H1 (cell line): ENCODE measurements around the gene PLEK. TPM values are rescaled to one million over a fixed set of nuclear protein-coding genes. Genes with fewer than 3 reads are reported as not detected.

Source experiments
- CTCF ChIA-PET: fragments of 300-600 bp; sonication (Branson Sonifier 250); formaldehyde crosslinking; loops from one replicate; lab custom pipeline; 2021; ENCODE audit not compliant: partially characterized antibody; lab: Charles Lee
- POLR2A ChIA-PET: fragments of 300-600 bp; sonication (Branson Sonifier 250); formaldehyde crosslinking; loops from one replicate; lab custom pipeline; 2021; ENCODE audit warnings: inconsistent platforms; ENCODE audit not compliant: partially characterized antibody; lab: Charles Lee
- DNase-seq, 2 experiments: peaks; one replicate each; pipeline versions ENCODE4 v3.0.0 to v3.0.0-alpha.2; 2010 to 2022; ENCODE audit warnings: low spot score in 2 of 2, low read depth in 1 of 2, mixed read lengths in 1 of 2
- FAIRE-seq: peaks from 2 replicates; lab custom pipeline; 2011; peaks lifted over from hg19 to GRCh38; lab: Jason Lieb, UNC
- H2AFZ ChIP-seq: 2 replicates; pipeline ENCODE4 v1.8.1; 2012; ENCODE audit warnings: low read length, inconsistent platforms
- H2AK5ac ChIP-seq: 2 replicates; pipeline ENCODE4 v1.6.1; 2013; ENCODE audit warnings: low read depth, low read length
- H2BK120ac ChIP-seq: replicated peaks from 2 replicates; pipeline ENCODE3; 2013; ENCODE audit warnings: low read depth, low read length, inconsistent platforms
- H2BK12ac ChIP-seq: 2 replicates; pipeline ENCODE4 v1.6.1; 2013; ENCODE audit warnings: low read depth, low read length
- H2BK15ac ChIP-seq: 2 replicates; pipeline ENCODE4 v1.6.1; 2013; ENCODE audit warnings: low read length
- H2BK20ac ChIP-seq: 2 replicates; pipeline ENCODE4 v1.6.1; 2013; ENCODE audit warnings: low read length
- H2BK5ac ChIP-seq: 2 replicates; pipeline ENCODE4 v1.6.1; 2013; ENCODE audit warnings: low read depth, low read length
- H3K14ac ChIP-seq: 2 replicates; pipeline ENCODE4 v1.6.1; 2013; ENCODE audit warnings: inconsistent platforms; ENCODE audit not compliant: insufficient read length
- H3K18ac ChIP-seq: 2 replicates; pipeline ENCODE4 v1.6.1; 2013; ENCODE audit warnings: low read length; ENCODE audit errors: extremely low read depth
- H3K23ac ChIP-seq: 2 replicates; pipeline ENCODE4 v1.6.1; 2013; ENCODE audit warnings: inconsistent platforms; ENCODE audit not compliant: insufficient read length
- H3K23me2 ChIP-seq: 2 replicates; pipeline ENCODE4 v1.6.1; 2013; ENCODE audit warnings: low read depth, low read length
- H3K27ac ChIP-seq: 2 replicates; pipeline ENCODE4 v1.6.1; 2011; ENCODE audit warnings: low read depth, low read length, inconsistent platforms
- H3K27me3 ChIP-seq, 4 experiments: replicated peaks in 1 of 4; 1 replicate in 1 of 4; 2 replicates in 3 of 4; pipeline versions ENCODE4 v1.6.1 to v1.8.1; 2011 to 2013; ENCODE audit warnings: low read length in 3 of 4, mild to moderate bottlenecking in 3 of 4, inconsistent platforms in 2 of 4, mixed read lengths in 2 of 4, moderate library complexity in 1 of 4; ENCODE audit not compliant: control insufficient read depth in 3 of 4, insufficient read depth in 3 of 4; ENCODE audit errors: extremely low read depth in 1 of 4
- H3K36me3 ChIP-seq, 4 experiments: 2 replicates each; pipeline versions ENCODE4 v1.6.1 to v1.8.1; 2011 to 2013; ENCODE audit warnings: mild to moderate bottlenecking in 4 of 4, low read length in 3 of 4, moderate library complexity in 2 of 4, control low read depth in 1 of 4, inconsistent platforms in 1 of 4; ENCODE audit not compliant: insufficient read depth in 4 of 4, control insufficient read depth in 2 of 4
- H3K4ac ChIP-seq: replicated peaks from 2 replicates; pipeline ENCODE3; 2013; ENCODE audit warnings: low read length, low read depth, mixed read lengths, inconsistent platforms; ENCODE audit not compliant: insufficient read length
- H3K4me1 ChIP-seq, 4 experiments: replicated peaks in 1 of 4; 1 replicate in 1 of 4; 2 replicates in 3 of 4; pipeline versions ENCODE4 v1.6.1 to v1.8.1; 2011 to 2013; ENCODE audit warnings: low read length in 3 of 4, inconsistent platforms in 2 of 4, mixed read lengths in 1 of 4; ENCODE audit not compliant: insufficient read depth in 4 of 4, control insufficient read depth in 3 of 4
- H3K4me2 ChIP-seq, 2 experiments: 2 replicates each; pipeline versions ENCODE4 v1.6.1 to v1.8.1; 2011 to 2013; ENCODE audit warnings: low read depth in 2 of 2, low read length in 2 of 2, control low read depth in 1 of 2, inconsistent platforms in 1 of 2, mild to moderate bottlenecking in 1 of 2; ENCODE audit not compliant: insufficient read depth in 1 of 2
- H3K4me3 ChIP-seq, 4 experiments: fragments of 200-600, 300-600 bp in 1 of 4; sonication (generic), shearing (Covaris generic), sonication (Bioruptor Twin) in 1 of 4; 2 replicates each; pipeline versions ENCODE4 v1.5.1 to v1.8.1; 2011 to 2016; ENCODE audit warnings: low read length in 4 of 4, low read depth in 3 of 4, control low read depth in 2 of 4, inconsistent platforms in 2 of 4, mild to moderate bottlenecking in 2 of 4, mixed read lengths in 1 of 4, moderate library complexity in 1 of 4; ENCODE audit not compliant: insufficient read depth in 2 of 4; ENCODE audit errors: extremely low read depth in 1 of 4
- H3K56ac ChIP-seq: replicated peaks from 2 replicates; pipeline ENCODE3; 2013; ENCODE audit warnings: low read depth, mild to moderate bottlenecking, mixed read lengths, low read length, inconsistent platforms; ENCODE audit not compliant: insufficient read length
- H3K79me1 ChIP-seq: 2 replicates; pipeline ENCODE4 v1.6.1; 2013; ENCODE audit warnings: low read depth, low read length, control low read depth
- H3K79me2 ChIP-seq, 2 experiments: 2 replicates each; pipeline versions ENCODE4 v1.6.1 to v1.8.1; 2012 to 2013; ENCODE audit warnings: low read length in 2 of 2, mild to moderate bottlenecking in 2 of 2, inconsistent platforms in 1 of 2; ENCODE audit not compliant: insufficient read depth in 2 of 2, control insufficient read depth in 1 of 2
- H3K9ac ChIP-seq, 4 experiments: replicated peaks in 1 of 4; 1 replicate in 1 of 4; 2 replicates in 3 of 4; pipeline versions ENCODE4 v1.6.1 to v1.8.1; 2011 to 2013; ENCODE audit warnings: low read depth in 3 of 4, low read length in 3 of 4, control low read depth in 2 of 4, mild to moderate bottlenecking in 2 of 4, moderate library complexity in 2 of 4, inconsistent platforms in 1 of 4; ENCODE audit errors: extremely low read depth in 1 of 4
- H3K9me3 ChIP-seq, 2 experiments: 2 replicates each; pipeline versions ENCODE4 v1.6.1 to v1.8.1; 2012 to 2013; ENCODE audit warnings: mild to moderate bottlenecking in 2 of 2, moderate library complexity in 2 of 2, control low read depth in 1 of 2, inconsistent platforms in 1 of 2, low read depth in 1 of 2, low read length in 1 of 2, mixed read lengths in 1 of 2; ENCODE audit not compliant: insufficient read depth in 2 of 2
- H4K20me1 ChIP-seq, 2 experiments: replicated peaks in 1 of 2; 2 replicates each; pipeline versions ENCODE3 to v1.8.1; 2011 to 2013; ENCODE audit warnings: inconsistent platforms in 2 of 2, low read length in 2 of 2, mild to moderate bottlenecking in 1 of 2; ENCODE audit not compliant: insufficient read depth in 2 of 2, control insufficient read depth in 1 of 2
- H4K5ac ChIP-seq: 2 replicates; pipeline ENCODE4 v1.6.1; 2013; ENCODE audit warnings: low read length, low read depth, mixed read lengths, inconsistent platforms; ENCODE audit not compliant: insufficient read length
- H4K8ac ChIP-seq: 2 replicates; pipeline ENCODE4 v1.8.0; 2013; ENCODE audit warnings: mild to moderate bottlenecking, moderate library complexity, low read length, inconsistent platforms; ENCODE audit not compliant: insufficient read depth; ENCODE audit errors: extremely low read depth
- H4K91ac ChIP-seq: replicated peaks from 2 replicates; pipeline ENCODE3; 2013; ENCODE audit warnings: low read length, mixed read lengths, inconsistent platforms; ENCODE audit not compliant: insufficient read length
- ASH2L ChIP-seq: fragments of 200-600, 300-600 bp; sonication (generic); IDR thresholded peaks from one replicate; pipeline ENCODE4 v1.7.1; 2017; ENCODE audit warnings: low read length
- CREB1 ChIP-seq: IDR thresholded peaks from 2 replicates; pipeline ENCODE4 v1.6.1; 2012; ENCODE audit warnings: inconsistent platforms
- EGR1 ChIP-seq: IDR thresholded peaks from 2 replicates; pipeline ENCODE4 v1.6.1; 2011; ENCODE audit warnings: low read depth, low read length, borderline replicate concordance
- FOSL1 ChIP-seq: IDR thresholded peaks from 2 replicates; pipeline ENCODE4 v1.6.1; 2011; ENCODE audit warnings: mild to moderate bottlenecking, low read depth, low read length, moderate library complexity; ENCODE audit not compliant: insufficient read depth
- GABPA ChIP-seq: IDR thresholded peaks from 2 replicates; pipeline ENCODE4 v1.6.1; 2011; ENCODE audit warnings: mild to moderate bottlenecking, low read length, moderate library complexity, borderline replicate concordance; ENCODE audit not compliant: insufficient read depth
- SIN3A ChIP-seq, 2 experiments: IDR thresholded peaks in 1 of 2; conservative IDR thresholded peaks in 1 of 2; 2 replicates each; pipeline ENCODE4 v1.6.1; 2011 to 2012; ENCODE audit warnings: low read length in 2 of 2, improper control_type of control experiment in 1 of 2, low read depth in 1 of 2, mild to moderate bottlenecking in 1 of 2
- TBP ChIP-seq: IDR thresholded peaks from 2 replicates; pipeline ENCODE4 v1.6.1; 2011; ENCODE audit warnings: low read depth, low read length, improper control_type of control experiment
- TCF12 ChIP-seq: IDR thresholded peaks from 2 replicates; pipeline ENCODE4 v1.6.1; 2011; ENCODE audit warnings: low read depth, mild to moderate bottlenecking, low read length
- WGBS, 2 experiments: shearing (Covaris generic) in 1 of 2; methylation state at CpG; one replicate each; pipeline versions ENCODE4 v1.1.6 to v1.1.7; 2013 to 2015; ENCODE audit warnings: low lambda C conversion rate in 2 of 2, mixed read lengths in 2 of 2, inconsistent platforms in 1 of 2, low coverage in 1 of 2, missing lambda C conversion rate in 1 of 2; ENCODE audit not compliant: insufficient replicate concordance in 2 of 2, insufficient coverage in 1 of 2, insufficient read length in 1 of 2; ENCODE audit errors: extremely low coverage in 1 of 2, missing lambda C conversion rate in 1 of 2; 5-methylcytosine and 5-hydroxymethylcytosine counted together
- polyA plus RNA-seq, 7 experiments: library from polyadenylated mRNA; depleted of rRNA in 3 of 7; stranded (reverse) in 5 of 7; unstranded in 2 of 7; fragments of >200 nt in 5 of 7; fragments of 200-250 nt in 2 of 7; gene quantifications; 1 replicate in 5 of 7; 2 replicates in 1 of 7; 4 replicates in 1 of 7; pipeline versions ENCODE4 v1.2.1 to v1.2.3, GENCODE V29; 2011 to 2013; ENCODE audit warnings: missing spikeins in 2 of 7, mixed read lengths in 2 of 7
- total RNA-seq: library from RNA; stranded (reverse); fragmentation: NEBNext Ultra II Directional; extraction: Animal tissue kit (Norgen Biotek cat#: 25700); gene quantifications from 2 replicates; pipeline ENCODE4 v1.2.1, GENCODE V29; 2021
- TF ChIP-seq, protein P1 (sequence below), 3 experiments: IDR thresholded peaks; 1 replicate in 2 of 3; 2 replicates in 1 of 3; pipeline versions ENCODE4 v1.5.1 to v1.6.1; 2011; ENCODE audit warnings: low read length in 3 of 3, mild to moderate bottlenecking in 3 of 3, inconsistent platforms in 2 of 3, low read depth in 1 of 3, moderate library complexity in 1 of 3; ENCODE audit not compliant: insufficient read depth in 1 of 3; ENCODE audit errors: control extremely low read depth in 1 of 3
- TF ChIP-seq, protein P2 (sequence below): IDR thresholded peaks from 2 replicates; pipeline ENCODE4 v1.6.1; 2012; ENCODE audit warnings: low read length, inconsistent platforms

Gene PLEK
- total and polyA plus RNA-seq, 2 of the 8 experiments (the other 6 are each of a cell fraction or from before 2014, with no cell fraction given), result not detected

DNA sequence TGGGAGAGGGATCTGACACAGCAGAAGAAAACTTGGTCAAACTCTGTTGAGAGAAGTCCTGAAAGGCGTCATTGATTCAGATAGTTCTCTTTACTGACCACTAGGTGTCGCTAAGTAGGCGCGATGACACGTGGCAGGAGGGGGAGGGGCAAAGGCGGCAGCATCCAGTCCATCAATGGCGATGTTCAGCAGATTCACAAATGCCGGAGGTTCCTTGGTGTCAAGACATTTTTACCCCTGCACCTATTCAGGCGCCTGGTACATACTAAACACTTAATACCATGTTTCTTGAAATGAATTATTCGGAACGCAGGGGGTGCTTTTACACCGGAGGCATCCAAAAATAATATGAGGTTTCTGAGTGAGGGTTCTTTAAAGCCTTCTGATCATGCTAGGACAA lies 3.0 kb upstream of the PLEK start:
- ChIA-PET POLR2A (no interaction called here), CTCF (interaction anchor here (0.7 to 3.2 kb wide), 8 partner anchors 17 to 87 kb away, joined by 3 to 36 read pairs (median 3); no protein-coding TSS in a partner anchor)
- no peak overlapping the region for H4K8ac ChIP-seq
- H2AK5ac ChIP-seq, result no peak overlapping the region
- no peak overlapping the region for H3K14ac ChIP-seq
- WGBS, 2 experiments, result 31% methylated on average over 12 of the region's 12 CpGs; no CpG with 5 or more reads in 1 of the 2 experiments
- no peak overlapping the region for H2BK5ac ChIP-seq
- H2BK120ac ChIP-seq, result no peak overlapping the region
- H3K79me2 ChIP-seq, result no peaks in the 10 kb centered on the region
- H2BK12ac ChIP-seq, result no peak overlapping the region
- no peaks in the 10 kb centered on the region for H4K20me1 ChIP-seq
- peak overlapping the region; percentile 30; the same call in 1 of the 2 replicates for H2AFZ ChIP-seq
- FAIRE-seq, result peak; percentile 89
- no peaks in the 10 kb centered on the region for H3K36me3 ChIP-seq
- H3K27ac ChIP-seq, result no peak overlapping the region
- H3K23me2 ChIP-seq, result no peaks in the 10 kb centered on the region
- no peak overlapping the region for H3K9ac ChIP-seq
- no peak overlapping the region for H4K5ac ChIP-seq
- H3K27me3 ChIP-seq, result peaks cover 0 to 7% (median 3%) of the 10 kb centered on the region in 4 experiments; a peak in 3 of 7 replicates
- H2BK20ac ChIP-seq, result no peak overlapping the region
- H3K9me3 ChIP-seq, result no peaks in the 10 kb centered on the region
- H3K4me3 ChIP-seq, result no peak overlapping the region
- H3K4ac ChIP-seq, result no peak overlapping the region
- no peak overlapping the region for H3K56ac ChIP-seq
- peak; percentile 38 to 76 for DNase-seq
- H3K4me1 ChIP-seq, result no peaks in the 10 kb centered on the region; a peak in 1 of 7 replicates
- H2BK15ac ChIP-seq, result no peak overlapping the region
- H3K18ac ChIP-seq, result no peak overlapping the region
- H4K91ac ChIP-seq, result no peak overlapping the region
- H3K23ac ChIP-seq, result no peak overlapping the region
- H3K79me1 ChIP-seq, result no peaks in the 10 kb centered on the region
- no peak overlapping the region for H3K4me2 ChIP-seq
- TF ChIP-seq EGR1 (no peak), ASH2L (peak; percentile 40), FOSL1 (no peak), GABPA (no peak), TCF12 (no peak), CREB1 (peak; percentile 90), TBP (no peak), SIN3A (conservative IDR thresholded peaks at IDR 0.05 in 1 of 2, IDR thresholded peaks at IDR 0.05 in 1 of 2; ENCODE audit: low read depth in 1 of 2, low read length in 2 of 2) (no peak; a peak in 1 of 4 replicates)
- TF ChIP-seq, protein P1, sequence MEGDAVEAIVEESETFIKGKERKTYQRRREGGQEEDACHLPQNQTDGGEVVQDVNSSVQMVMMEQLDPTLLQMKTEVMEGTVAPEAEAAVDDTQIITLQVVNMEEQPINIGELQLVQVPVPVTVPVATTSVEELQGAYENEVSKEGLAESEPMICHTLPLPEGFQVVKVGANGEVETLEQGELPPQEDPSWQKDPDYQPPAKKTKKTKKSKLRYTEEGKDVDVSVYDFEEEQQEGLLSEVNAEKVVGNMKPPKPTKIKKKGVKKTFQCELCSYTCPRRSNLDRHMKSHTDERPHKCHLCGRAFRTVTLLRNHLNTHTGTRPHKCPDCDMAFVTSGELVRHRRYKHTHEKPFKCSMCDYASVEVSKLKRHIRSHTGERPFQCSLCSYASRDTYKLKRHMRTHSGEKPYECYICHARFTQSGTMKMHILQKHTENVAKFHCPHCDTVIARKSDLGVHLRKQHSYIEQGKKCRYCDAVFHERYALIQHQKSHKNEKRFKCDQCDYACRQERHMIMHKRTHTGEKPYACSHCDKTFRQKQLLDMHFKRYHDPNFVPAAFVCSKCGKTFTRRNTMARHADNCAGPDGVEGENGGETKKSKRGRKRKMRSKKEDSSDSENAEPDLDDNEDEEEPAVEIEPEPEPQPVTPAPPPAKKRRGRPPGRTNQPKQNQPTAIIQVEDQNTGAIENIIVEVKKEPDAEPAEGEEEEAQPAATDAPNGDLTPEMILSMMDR (IDR thresholded peaks at IDR 0.05; ENCODE audit: control extremely low read depth in 1 of 3, insufficient read depth in 1 of 3, low read depth in 1 of 3, low read length in 3 of 3), result peak; percentile 77 to 92 (median 88)
- TF ChIP-seq, protein P2, sequence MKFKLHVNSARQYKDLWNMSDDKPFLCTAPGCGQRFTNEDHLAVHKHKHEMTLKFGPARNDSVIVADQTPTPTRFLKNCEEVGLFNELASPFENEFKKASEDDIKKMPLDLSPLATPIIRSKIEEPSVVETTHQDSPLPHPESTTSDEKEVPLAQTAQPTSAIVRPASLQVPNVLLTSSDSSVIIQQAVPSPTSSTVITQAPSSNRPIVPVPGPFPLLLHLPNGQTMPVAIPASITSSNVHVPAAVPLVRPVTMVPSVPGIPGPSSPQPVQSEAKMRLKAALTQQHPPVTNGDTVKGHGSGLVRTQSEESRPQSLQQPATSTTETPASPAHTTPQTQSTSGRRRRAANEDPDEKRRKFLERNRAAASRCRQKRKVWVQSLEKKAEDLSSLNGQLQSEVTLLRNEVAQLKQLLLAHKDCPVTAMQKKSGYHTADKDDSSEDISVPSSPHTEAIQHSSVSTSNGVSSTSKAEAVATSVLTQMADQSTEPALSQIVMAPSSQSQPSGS, result peak; percentile 66; the same call in 1 of the 2 replicates
